Measurements from ENCODE around the gene OOSP2. TPM values are rescaled to one million over a fixed set of nuclear protein-coding genes. Genes with fewer than 3 reads are reported as not detected.

Gene OOSP2
- total RNA-seq = not detected in 2 replicates

DNA sequence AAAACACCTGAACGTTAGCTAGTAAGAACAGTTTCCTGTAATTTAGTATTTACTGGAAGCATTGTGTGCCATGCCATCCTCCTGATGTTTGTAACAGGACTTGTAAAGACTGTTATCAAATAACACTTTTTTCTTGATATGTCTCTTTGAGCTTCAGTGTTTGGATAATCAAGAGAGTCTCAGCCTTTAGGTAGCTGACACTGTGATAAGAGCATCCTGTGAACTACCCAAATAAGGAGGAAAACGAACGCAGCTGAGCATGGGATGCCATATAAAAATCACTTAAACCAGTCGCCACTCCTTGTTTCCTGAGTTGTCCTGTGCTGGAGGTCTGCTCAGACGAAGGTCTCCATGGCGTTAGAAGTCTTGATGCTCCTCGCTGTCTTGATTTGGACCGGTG, at the start of gene OOSP2:
Gene OOSP2, plus strand, starts transcription at position 301 of the 400 bp plus-strand sequence. Its CDS starts 51 bp downstream, at position 352.

DNA sequence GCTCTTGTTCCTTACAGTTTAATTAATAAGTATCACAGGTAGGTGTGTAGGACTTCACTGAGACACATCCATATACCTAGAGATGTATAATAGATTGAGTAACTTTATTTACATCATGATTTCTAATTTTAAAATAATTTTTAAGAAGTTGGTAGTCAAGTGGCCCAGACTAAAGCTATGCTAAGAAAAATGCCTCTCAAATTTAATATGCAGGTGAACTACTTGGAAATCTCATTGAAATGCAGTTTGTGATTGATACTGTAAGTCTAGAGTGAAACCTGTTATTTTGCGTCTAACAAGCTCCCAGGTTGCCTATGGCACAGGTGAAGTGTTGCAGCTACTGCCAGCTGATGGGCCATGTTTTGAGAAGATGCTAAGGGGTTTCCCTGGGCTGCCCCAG, 23.3 kb upstream of the OOSP2 start, which contains the start of gene OOSP4B:
Gene OOSP4B, plus strand, starts transcription at position 301 of the 400 bp plus-strand sequence.

GRCh38 chr11:60056349-60056969, 16.2 kb downstream of the OOSP2 start, which contains the start of gene MS4A3:
MS4A3 (plus strand) TSS chr11:60056665; CDS start chr11:60061161, 4,496 bp downstream.

DNA sequence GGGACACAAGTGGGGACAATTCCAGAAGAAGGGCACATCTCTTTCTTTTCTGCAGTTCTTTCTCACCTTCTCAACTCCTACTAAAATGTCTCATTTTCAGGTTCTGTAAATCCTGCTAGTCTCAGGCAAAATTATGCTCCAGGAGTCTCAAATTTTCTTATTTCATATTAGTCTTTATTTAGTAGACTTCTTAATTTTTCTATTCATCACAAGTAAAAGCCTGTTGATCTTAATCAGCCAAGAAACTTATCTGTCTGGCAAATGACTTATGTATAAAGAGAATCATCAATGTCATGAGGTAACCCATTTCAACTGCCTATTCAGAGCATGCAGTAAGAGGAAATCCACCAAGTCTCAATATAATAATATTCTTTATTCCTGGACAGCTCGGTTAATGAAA, 48.2 kb downstream of the OOSP2 start, which contains the start of gene MS4A2:
Gene MS4A2, plus strand, starts transcription at position 301 of the 400 bp plus-strand sequence. CDS start 102 bp downstream, outside the sequence.

Other genes with a start within 250 kb of the OOSP2 start
- 52.5 and 59.1 TPM in 2 replicates for gene MRPL16, start 229.6 kb upstream of the OOSP2 start, total RNA-seq
- not detected in 2 replicates for gene CBLIF, start 194.9 kb upstream of the OOSP2 start, total RNA-seq
- gene TCN1, start 173.9 kb upstream of the OOSP2 start, total RNA-seq = not detected in 2 replicates
- gene OOSP3, start 161.6 kb upstream of the OOSP2 start, total RNA-seq = not detected in 2 replicates
- gene OOSP1, start 102.0 kb upstream of the OOSP2 start, total RNA-seq = not detected in 2 replicates
- gene OOSP4A, start 76.4 kb upstream of the OOSP2 start, total RNA-seq = not detected in 2 replicates
- not detected in 2 replicates for gene OOSP4B, start 23.2 kb upstream of the OOSP2 start, total RNA-seq
- gene MS4A3, start 16.3 kb downstream of the OOSP2 start, total RNA-seq = not detected in 2 replicates
- not detected in 2 replicates for gene MS4A2, start 48.3 kb downstream of the OOSP2 start, total RNA-seq
- gene MS4A6A, start 142.7 kb downstream of the OOSP2 start, total RNA-seq = not detected in 2 replicates
- not detected in 2 replicates for gene MS4A4E, start 202.7 kb downstream of the OOSP2 start, total RNA-seq
- not detected in 2 replicates for gene MS4A4A, start 240.3 kb downstream of the OOSP2 start, total RNA-seq

Measured in mammary microvascular endothelial cell (primary cell).